H1 (cell line): Measurements from ENCODE around the gene MYH8. TPM values are rescaled to one million over a fixed set of nuclear protein-coding genes. Genes with fewer than 3 reads are reported as not detected.

Experiments used
- HDAC2 ChIP-seq, 2 experiments: fragments of 300-600 bp in 1 of 2; sonication (generic) in 1 of 2; IDR thresholded peaks; 2 replicates each; pipeline ENCODE4 v1.6.1; 2011 to 2012; ENCODE audit warnings: low read depth in 2 of 2, low read length in 2 of 2, mild to moderate bottlenecking in 2 of 2, moderate library complexity in 2 of 2, borderline replicate concordance in 1 of 2, inconsistent platforms in 1 of 2
- PHF8 ChIP-seq: fragments of 200-600 bp; sonication (generic); conservative IDR thresholded peaks from 2 replicates; pipeline ENCODE4 v1.7.1; 2012; ENCODE audit warnings: low read depth, mild to moderate bottlenecking, inconsistent platforms, low read length, moderate library complexity
- SIN3A ChIP-seq, 2 experiments: IDR thresholded peaks in 1 of 2; conservative IDR thresholded peaks in 1 of 2; 2 replicates each; pipeline ENCODE4 v1.6.1; 2011 to 2012; ENCODE audit warnings: low read length in 2 of 2, improper control_type of control experiment in 1 of 2, low read depth in 1 of 2, mild to moderate bottlenecking in 1 of 2
- polyA plus RNA-seq, 7 experiments: library from polyadenylated mRNA; depleted of rRNA in 3 of 7; stranded (reverse) in 5 of 7; unstranded in 2 of 7; fragments of >200 nt in 5 of 7; fragments of 200-250 nt in 2 of 7; gene quantifications; 1 replicate in 5 of 7; 2 replicates in 1 of 7; 4 replicates in 1 of 7; pipeline versions ENCODE4 v1.2.1 to v1.2.3, GENCODE V29; 2011 to 2013; ENCODE audit warnings: missing spikeins in 2 of 7, mixed read lengths in 2 of 7
- total RNA-seq: library from RNA; stranded (reverse); fragmentation: NEBNext Ultra II Directional; extraction: Animal tissue kit (Norgen Biotek cat#: 25700); gene quantifications from 2 replicates; pipeline ENCODE4 v1.2.1, GENCODE V29; 2021

The MYH8 gene
- total and polyA plus RNA-seq, 2 of the 8 experiments (the other 6 are each of a cell fraction or from before 2014, with no cell fraction given), result not detected

GRCh38 chr17:10460062-10460461, 38.3 kb upstream of the MYH8 start (continued):
- no peak for TF ChIP-seq HDAC2 (IDR thresholded peaks at IDR 0.05; ENCODE audit: borderline replicate concordance in 1 of 2, low read depth in 2 of 2, low read length in 2 of 2)
- TF ChIP-seq SIN3A (conservative IDR thresholded peaks at IDR 0.05 in 1 of 2, IDR thresholded peaks at IDR 0.05 in 1 of 2; ENCODE audit: low read depth in 1 of 2, low read length in 2 of 2), result no peak
- no peak for TF ChIP-seq PHF8
- TF ChIP-seq, all 59 proteins: peak for 0
